Neural progenitor cell (in vitro differentiated cells): ENCODE data around the gene DIDO1.

Source experiments
- EZH2 ChIP-seq: fragments of 200-600 bp; sonication (generic); IDR thresholded peaks from 2 replicates; pipeline ENCODE4 v1.6.1; 2017; ENCODE audit warnings: antibody characterized with exemption, mild to moderate bottlenecking, moderate library complexity
- TF ChIP-seq, protein P1 (sequence below): fragments of 200-600 bp; sonication (generic); IDR thresholded peaks from 2 replicates; pipeline ENCODE4 v1.5.1; 2017; ENCODE audit warnings: antibody characterized with exemption, mild to moderate bottlenecking

DNA sequence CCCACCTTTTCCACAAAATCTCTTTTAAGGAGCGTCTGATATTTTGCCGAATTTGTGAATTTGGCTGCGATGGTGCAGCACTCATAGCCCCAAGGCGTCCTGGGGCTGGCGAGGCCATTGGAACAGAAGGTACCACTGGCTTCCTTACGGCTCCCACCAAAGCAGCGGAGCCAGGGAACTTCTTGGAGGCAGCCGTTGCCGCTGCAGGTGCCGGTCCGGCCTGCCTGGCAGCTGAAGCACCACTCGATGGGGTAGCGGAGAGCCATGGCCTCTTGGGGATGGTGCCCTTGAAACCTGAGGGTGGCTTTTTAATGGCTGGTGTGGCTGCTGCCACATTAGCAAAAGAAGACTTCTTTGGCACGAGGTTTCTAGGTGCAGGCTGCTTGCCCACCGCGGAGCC, 29.8 kb downstream of the DIDO1 start:
- no peak for TF ChIP-seq EZH2
- TF ChIP-seq, protein P1, sequence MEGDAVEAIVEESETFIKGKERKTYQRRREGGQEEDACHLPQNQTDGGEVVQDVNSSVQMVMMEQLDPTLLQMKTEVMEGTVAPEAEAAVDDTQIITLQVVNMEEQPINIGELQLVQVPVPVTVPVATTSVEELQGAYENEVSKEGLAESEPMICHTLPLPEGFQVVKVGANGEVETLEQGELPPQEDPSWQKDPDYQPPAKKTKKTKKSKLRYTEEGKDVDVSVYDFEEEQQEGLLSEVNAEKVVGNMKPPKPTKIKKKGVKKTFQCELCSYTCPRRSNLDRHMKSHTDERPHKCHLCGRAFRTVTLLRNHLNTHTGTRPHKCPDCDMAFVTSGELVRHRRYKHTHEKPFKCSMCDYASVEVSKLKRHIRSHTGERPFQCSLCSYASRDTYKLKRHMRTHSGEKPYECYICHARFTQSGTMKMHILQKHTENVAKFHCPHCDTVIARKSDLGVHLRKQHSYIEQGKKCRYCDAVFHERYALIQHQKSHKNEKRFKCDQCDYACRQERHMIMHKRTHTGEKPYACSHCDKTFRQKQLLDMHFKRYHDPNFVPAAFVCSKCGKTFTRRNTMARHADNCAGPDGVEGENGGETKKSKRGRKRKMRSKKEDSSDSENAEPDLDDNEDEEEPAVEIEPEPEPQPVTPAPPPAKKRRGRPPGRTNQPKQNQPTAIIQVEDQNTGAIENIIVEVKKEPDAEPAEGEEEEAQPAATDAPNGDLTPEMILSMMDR: no peak
